ENCODE measurements around the gene ZNF160.

ZNF160 gene

DNA sequence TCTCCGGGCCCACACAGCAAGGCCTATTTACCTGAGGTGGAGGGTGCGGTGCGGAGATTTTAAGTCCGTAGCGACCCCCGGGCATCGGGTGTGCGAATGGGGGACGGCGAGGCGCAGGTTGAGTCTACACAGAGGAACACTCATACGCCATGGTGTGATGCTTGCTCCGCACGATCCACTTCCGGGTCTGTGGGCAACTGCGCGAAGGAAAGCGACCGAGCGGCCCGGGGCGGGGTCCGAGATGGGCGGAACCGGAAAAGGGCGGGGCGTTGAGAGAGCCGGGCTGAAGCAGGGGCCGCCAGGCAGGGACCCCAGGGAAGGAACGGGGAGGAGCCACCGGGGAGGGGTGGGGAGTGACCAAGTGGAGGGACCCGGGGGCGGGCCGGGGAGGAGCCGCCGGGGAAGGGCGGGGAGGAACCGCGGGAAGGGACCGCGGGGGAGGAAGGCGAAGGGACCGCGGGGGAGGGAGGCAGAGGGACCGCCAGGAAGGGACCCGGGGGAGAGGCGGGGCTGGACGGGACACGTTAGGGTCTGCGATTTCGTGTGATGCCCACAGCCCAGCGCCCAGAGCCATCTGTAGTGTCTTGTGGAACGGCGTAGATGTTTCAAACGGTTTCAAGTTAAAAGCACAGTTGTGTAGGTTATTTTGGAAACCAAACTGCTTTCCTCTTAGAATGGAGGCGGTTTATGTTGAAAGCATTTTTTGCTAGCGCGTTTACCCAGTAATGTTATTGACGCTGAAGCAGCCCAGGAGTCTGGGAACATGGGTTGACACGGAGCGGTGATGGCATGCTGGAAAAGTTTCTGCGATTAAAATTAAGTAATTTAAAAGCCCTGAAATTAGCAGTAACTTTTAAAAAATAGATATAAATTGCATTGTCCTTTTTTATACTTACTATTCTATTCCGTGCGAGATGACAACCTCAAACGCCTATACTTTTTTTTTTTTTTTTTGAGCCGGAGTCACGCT, at the start of gene ZNF160:
Gene ZNF160 (minus strand): TSS at position 189 of the 970 bp plus-strand sequence. CDS start 17,146 bp downstream, outside the sequence.
- TF ChIP-seq CTCF (IDR thresholded peaks at IDR 0.05; ENCODE audit: insufficient read depth, low read depth, low read length, missing control alignments), result no peak
- H3K4me3 ChIP-seq (ENCODE audit: low read length), result peak within 1 kb of the TSS; percentile 96
- DNase-seq (ENCODE audit: low read depth), result peak; percentile 95

GRCh38 chr19:53147645-53148044, 44.4 kb upstream of the ZNF160 start:
- TF ChIP-seq CTCF (IDR thresholded peaks at IDR 0.05; ENCODE audit: insufficient read depth, low read depth, low read length, missing control alignments), result no peak
- no peak for DNase-seq (ENCODE audit: low read depth)

DNA sequence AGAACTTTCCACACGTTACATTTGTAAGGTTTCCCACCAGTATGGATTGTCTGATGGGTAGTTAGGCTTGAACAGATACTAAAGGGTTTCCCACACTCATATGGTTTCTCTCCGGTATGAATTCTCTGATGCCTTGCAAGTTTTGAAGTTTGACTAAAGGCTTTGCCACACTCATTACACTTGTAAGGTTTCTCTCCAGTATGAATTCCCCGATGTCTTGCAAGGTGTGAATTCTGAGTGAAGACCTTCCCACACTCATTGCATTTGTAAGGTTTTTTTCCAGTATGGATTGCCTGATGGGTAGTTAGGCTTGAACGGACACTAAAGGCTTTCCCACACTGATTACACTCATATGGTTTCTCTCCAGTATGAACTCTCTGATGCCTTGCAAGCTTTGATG, 37.1 kb upstream of the ZNF160 start:
- no peak for TF ChIP-seq CTCF (IDR thresholded peaks at IDR 0.05; ENCODE audit: insufficient read depth, low read depth, low read length, missing control alignments)
- H3K4me3 ChIP-seq (ENCODE audit: low read length), result no peak overlapping the region
- DNase-seq (ENCODE audit: low read depth), result no peak

More at GRCh38 chr19:53147645-53148044, 44.4 kb upstream of the ZNF160 start:
- H3K4me3 ChIP-seq (ENCODE audit: low read length), result no peak overlapping the region

GRCh38 chr19:53136432-53136831, 33.2 kb upstream of the ZNF160 start:
- no peak for DNase-seq (ENCODE audit: low read depth)
- no peak overlapping the region for H3K4me3 ChIP-seq (ENCODE audit: low read length)
- TF ChIP-seq CTCF (IDR thresholded peaks at IDR 0.05; ENCODE audit: insufficient read depth, low read depth, low read length, missing control alignments), result no peak

DNA sequence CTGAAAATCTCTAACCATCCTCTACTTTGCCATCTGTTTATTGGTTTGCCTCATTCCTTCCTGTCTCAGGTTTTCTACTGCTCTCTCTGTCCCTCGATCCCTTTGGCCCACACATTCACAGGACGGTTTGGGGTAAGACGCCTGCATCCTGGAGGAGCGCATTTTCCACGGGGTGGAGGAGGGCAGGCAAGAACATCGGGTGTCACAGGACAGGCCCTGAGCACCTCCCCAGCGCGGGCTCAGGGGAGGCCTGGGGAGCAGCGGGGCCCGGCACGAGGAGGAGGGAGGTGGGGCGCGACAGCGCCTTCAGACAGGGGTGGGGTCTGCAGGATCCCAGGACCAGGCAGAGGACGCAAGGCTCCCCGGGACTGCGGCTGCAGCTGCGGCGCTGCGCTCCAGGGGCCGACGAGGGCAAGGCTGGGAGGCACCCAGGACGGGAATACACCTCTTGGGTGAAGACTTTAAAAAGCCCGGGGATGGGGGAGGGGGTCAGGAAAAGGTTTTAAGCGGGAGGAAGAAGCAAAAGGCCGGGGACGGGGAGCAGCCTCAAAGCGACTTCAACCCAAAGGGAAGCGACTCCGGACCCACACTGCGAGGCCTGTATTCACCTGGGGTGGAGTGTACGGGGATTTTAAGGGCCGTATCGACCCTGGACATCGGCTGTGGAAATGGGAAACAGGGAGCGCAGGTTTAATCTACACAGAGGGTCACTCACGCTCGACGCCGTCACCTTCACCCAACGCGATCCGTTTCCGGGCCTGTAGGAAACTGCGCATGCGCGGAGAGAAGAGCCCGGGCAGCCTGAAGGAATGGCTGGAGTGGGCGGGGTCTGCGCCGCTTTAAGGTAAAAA, 29.1 kb upstream of the ZNF160 start, which contains the start of gene ZNF415:
Gene ZNF415 (minus strand): TSS at position 770 of the 851 bp plus-strand sequence. CDS start 10,234 bp downstream, outside the sequence.
- DNase-seq (ENCODE audit: low read depth), result peak; percentile 67

More for the DNA sequence above, 29.1 kb upstream of the ZNF160 start, which contains the start of gene ZNF415:
- TF ChIP-seq CTCF (IDR thresholded peaks at IDR 0.05; ENCODE audit: insufficient read depth, low read depth, low read length, missing control alignments), result no peak
- peak within 1 kb of the TSS; percentile 77 for H3K4me3 ChIP-seq (ENCODE audit: low read length)
